Activated T-cell treated with anti-CD3 and anti-CD28 coated beads, Interleukin-2, amount 50 U/mL, for 1 hour (primary cell): Measurements from ENCODE around the gene STIL.
"Not testable (repeated sequence)": the region's sequence is repeated elsewhere in the genome, so short reads cannot be mapped to it uniquely, and the experiment has no call there.

Experiments used
- DNase-seq: peaks from one replicate; pipeline ENCODE4 v3.0.0-alpha.2; 2020

The STIL gene

DNA sequence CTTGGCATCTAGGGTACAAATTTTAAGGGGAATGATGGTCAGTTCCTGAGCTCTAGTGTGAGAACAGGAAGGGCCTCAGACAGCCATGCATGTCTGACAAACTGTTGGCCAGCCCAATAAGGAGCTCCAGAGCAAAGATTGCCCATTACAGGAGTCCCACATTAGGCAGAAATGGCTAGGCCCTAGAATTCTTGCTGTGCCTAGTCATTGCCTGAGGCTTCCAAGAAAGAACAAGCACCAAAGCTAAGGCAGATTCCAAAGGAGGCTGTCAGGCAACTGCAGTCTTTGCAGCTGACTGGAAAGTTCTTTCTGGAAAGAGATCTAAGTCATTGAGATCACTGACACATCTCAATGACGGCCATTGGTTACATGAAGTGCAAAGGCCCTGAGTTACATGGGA lies 3.9 kb upstream of the STIL start:
- DNase-seq = no peak

DNA sequence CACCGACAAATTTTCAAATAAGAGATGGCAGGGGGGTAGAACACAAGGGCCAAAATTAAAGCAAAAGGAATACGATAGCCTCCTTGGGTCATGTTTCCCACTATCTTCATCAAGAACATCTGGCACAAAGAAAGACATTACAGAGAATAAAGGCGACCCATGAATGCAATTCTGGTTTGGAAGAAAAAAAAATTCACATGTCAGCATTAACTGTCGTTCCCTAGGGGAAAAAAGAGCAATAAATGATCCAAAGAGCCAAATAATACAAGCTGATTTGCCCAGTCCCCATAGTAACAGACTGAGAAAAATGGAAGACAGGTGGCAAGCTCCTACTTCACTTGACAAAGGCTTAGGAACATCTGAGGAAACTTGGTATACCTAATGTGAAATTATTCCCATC lies 4.5 kb downstream of the STIL start:
- no peak for DNase-seq

DNA sequence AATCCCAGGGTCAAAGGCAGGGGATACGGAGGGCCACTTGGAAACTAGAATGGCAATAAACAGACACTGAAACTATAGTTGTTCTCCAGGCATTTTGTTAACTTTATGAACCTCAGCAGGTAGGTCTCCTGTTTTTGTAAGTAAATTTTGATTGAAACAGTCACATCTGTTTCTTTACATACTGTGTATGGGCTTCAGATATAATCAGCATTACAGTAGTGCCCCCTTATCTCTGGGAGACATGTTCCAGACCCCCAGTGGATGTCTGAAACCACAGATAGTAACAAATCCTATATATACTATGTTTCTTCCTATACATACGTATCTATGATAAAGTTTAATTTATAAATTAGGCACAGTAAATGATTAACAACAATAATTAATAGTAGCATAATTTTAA lies 11.5 kb downstream of the STIL start:
- DNase-seq = no peak

DNA sequence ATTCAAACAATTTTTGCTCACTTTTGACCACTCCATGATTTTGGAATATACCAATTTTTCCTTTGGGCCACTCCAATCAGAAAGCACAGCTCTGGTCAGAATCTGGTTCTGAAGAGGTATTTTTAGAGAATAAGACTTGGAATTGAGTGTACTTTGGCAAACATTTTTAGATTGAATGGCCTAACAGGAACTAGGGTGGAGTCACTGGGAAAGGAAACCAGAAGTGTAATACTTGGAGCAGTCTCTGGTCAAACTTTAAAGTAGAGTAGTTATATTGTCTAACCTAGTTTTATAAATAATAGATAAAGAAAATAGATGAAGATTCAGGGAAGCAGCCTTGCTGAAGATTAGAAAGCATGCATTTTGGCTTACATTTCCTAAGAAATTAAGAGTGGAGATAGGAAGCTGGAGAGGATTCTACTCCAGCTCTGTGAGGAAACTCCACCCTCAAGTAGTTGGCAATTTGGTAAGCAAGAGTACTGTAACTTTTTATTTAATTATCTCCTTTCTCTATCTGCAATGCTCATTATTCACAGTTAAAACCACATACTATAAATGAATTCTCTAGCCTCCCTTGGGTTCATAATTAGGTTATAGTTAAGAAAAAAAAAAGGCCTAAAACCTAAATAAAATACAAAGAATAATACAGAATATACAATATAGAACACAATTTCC lies 15.8 kb downstream of the STIL start:
- DNase-seq = no peak

DNA sequence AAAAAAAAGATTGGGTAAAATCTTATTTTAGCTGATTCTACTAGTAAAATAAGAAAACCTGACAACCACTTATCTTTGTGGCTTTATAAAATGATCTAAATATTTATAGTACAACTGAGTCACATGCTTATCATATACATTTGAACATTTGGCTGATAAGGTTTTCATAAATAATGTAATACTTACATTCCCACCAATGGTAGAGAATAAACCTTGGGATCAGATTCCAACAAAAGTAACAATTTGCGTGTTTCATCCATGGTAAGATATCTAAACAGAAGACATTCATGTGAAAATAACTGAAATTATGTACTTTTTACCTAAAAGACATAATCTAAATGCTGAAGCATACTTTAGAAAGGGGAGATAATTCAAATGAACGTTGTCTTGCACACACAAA lies 18.4 kb downstream of the STIL start:
- no peak for DNase-seq

DNA sequence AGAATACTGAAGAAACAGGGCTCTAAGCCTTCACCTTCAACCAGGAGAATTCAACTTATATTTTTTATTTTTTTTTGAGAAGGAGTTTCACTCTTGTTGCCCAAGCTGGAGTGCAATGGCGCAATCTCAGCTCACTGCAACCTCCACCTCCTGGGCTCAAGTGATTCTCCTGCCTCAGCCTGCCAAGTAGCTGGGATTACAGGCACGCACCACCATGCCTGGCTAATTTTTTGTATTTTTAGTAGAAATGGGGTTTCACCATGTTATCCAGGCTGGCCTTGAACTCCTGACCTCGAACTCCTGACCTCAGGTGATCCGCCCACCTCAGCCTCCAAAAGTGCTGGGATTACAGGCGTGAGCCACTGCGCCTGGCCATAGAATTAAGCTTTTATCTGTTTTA lies 19.1 kb downstream of the STIL start:
- not testable (repeated sequence) for DNase-seq

GRCh38 chr1:47288116-47288515 lies 25.8 kb downstream of the STIL start:
- not testable (repeated sequence) for DNase-seq

GRCh38 chr1:47280142-47280541 lies 33.8 kb downstream of the STIL start:
- DNase-seq = no peak

GRCh38 chr1:47276850-47277249 lies 37.1 kb downstream of the STIL start:
- no peak for DNase-seq

GRCh38 chr1:47275811-47276210 lies 38.1 kb downstream of the STIL start:
- DNase-seq = not testable (repeated sequence)

- DNase-seq = not testable (repeated sequence)
Observed at GRCh38 chr1:47265529-47265928, 48.4 kb downstream of the STIL start.

GRCh38 chr1:47262787-47263413 lies 51.0 kb downstream of the STIL start:
- DNase-seq = no peak

GRCh38 chr1:47257224-47257623 lies 56.7 kb downstream of the STIL start:
- no peak for DNase-seq

GRCh38 chr1:47252795-47253194 lies 61.2 kb downstream of the STIL start:
- DNase-seq = no peak

- no peak for DNase-seq
Observed at GRCh38 chr1:47252369-47252768, 61.6 kb downstream of the STIL start.

GRCh38 chr1:47249755-47250154 lies 64.2 kb downstream of the STIL start:
- no peak for DNase-seq

GRCh38 chr1:47244339-47244862 lies 69.5 kb downstream of the STIL start:
- DNase-seq = no peak

DNA sequence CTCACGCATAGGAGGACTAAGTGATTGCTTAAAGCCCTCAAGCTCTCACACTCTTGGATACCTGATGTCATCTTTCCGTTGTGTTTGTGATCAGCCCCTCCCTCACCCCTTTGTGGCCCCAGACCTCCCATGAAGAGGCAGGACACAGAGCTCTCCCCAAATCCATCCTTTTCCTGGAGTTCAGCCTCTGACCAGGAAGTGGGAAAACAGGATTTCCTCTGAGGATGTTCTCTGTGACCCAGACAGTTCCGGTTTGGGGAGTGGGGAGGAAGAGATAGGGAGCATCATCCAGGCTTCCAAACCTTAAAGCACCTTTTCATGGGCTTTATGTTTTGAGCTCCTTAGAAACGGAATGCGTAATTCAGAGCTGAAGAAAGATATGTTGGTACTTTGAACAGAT lies 70.0 kb downstream of the STIL start:
- no peak for DNase-seq

GRCh38 chr1:47241114-47242113 lies 72.5 kb downstream of the STIL start:
- DNase-seq = no peak

GRCh38 chr1:47238935-47239592 lies 74.9 kb downstream of the STIL start:
- no peak for DNase-seq

DNA sequence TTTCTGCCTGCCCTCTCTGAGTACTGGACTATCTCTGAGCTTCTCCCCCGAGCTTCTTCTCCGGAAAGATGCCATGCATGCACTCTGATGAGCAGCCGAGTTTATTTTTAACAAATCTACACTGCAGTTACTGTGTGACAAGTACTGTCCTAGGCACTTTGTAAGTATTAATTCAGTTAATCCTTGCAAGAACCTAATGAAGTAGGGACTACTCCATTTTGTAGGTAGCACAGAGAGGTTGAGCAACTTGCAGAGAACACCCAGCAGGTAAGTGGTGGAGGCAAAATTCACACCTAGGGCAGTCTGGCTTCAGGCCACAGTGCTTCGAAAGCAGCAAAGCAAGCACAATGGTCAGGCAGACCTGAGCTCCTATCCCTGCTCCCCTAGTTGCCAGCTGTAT lies 78.1 kb downstream of the STIL start:
- DNase-seq = no peak

GRCh38 chr1:47235241-47235681 lies 78.7 kb downstream of the STIL start:
- DNase-seq = no peak

- no peak for DNase-seq
Observed at GRCh38 chr1:47233186-47233585, 80.8 kb downstream of the STIL start.
